ENCODE results near the gene RAB40B. TPM values are rescaled to one million over a fixed set of nuclear protein-coding genes. Genes with fewer than 3 reads are reported as not detected.

RAB40B gene
- total and polyA plus RNA-seq, 2 of the 4 experiments (the other 2 are of a cell fraction), result 14.9 to 20.0 TPM

- TF ChIP-seq FOS (IDR thresholded peaks at IDR 0.05; ENCODE audit: low read depth, low read length), result no peak
- TF ChIP-seq CHD1 (IDR thresholded peaks at IDR 0.05; ENCODE audit: low read depth, low read length), result no peak
Observed at GRCh38 chr17:82696916-82697807, 1.3 kb downstream of the RAB40B start (continued).

DNA sequence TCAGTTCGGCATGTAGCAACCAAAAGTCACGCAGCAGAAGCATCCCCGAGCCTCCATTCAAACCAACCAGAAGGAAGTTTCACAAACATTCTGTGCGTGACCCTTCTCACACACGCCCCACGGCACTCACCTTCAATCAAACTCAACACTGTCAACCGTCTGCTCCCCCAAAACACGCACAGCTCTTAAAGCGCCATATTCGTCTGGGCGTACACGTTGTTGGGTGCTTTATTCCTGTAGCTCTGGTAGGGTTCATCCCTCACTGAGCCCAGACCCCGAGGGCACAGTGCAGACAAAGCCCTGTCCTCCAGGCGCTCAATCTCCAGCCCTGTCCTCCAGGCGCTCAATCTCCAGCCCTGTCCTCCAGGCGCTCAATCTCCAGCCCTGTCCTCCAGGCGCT, 2.2 kb downstream of the RAB40B start:
- TF ChIP-seq CEBPB (IDR thresholded peaks at IDR 0.05; ENCODE audit: low read depth, low read length), result no peak
- TF ChIP-seq, protein P1, sequence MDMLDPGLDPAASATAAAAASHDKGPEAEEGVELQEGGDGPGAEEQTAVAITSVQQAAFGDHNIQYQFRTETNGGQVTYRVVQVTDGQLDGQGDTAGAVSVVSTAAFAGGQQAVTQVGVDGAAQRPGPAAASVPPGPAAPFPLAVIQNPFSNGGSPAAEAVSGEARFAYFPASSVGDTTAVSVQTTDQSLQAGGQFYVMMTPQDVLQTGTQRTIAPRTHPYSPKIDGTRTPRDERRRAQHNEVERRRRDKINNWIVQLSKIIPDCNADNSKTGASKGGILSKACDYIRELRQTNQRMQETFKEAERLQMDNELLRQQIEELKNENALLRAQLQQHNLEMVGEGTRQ (IDR thresholded peaks at IDR 0.05; ENCODE audit: low read depth, low read length), result no peak
- TF ChIP-seq MAFK (IDR thresholded peaks at IDR 0.05; ENCODE audit: low read depth, low read length), result no peak
- no peak for TF ChIP-seq SMC3 (IDR thresholded peaks at IDR 0.05; ENCODE audit: low read depth, low read length)
- TF ChIP-seq CTCF (conservative IDR thresholded peaks at IDR 0.05; ENCODE audit: low read depth, low read length), result no peak
- TF ChIP-seq MXI1 (IDR thresholded peaks at IDR 0.05; ENCODE audit: borderline replicate concordance, low read depth, low read length), result no peak
- Histone ChIP-seq H2AK5ac (ENCODE audit: low read depth, low read length) (no peak overlapping the region), H4K8ac (ENCODE audit: low read depth in 2 of 2, low read length in 2 of 2) (no peak overlapping the region), H2BK120ac (ENCODE audit: low read depth, low read length) (no peak overlapping the region), H3K27ac (ENCODE audit: insufficient read depth, low read length) (no peak overlapping the region), H3K56ac (ENCODE audit: extremely low read depth, insufficient read depth, low read length) (no peak overlapping the region), H2BK5ac (ENCODE audit: low read depth, low read length, poor library complexity, severe bottlenecking) (no peak overlapping the region), H2BK20ac (ENCODE audit: low read depth, low read length) (no peak overlapping the region), H4K91ac (ENCODE audit: insufficient read depth, low read depth, low read length) (no peak overlapping the region), H3K27me3 (ENCODE audit: control insufficient read depth, insufficient read depth, low read length) (peaks cover 2% of the 10 kb centered on the region; the same call in 1 of the 2 replicates), H3K79me1 (ENCODE audit: low read depth in 1 of 2, low read length in 2 of 2) (peaks cover 0 to 7% of the 10 kb centered on the region in 2 experiments; a peak in 2 of 4 replicates), H2AK9ac (replicated peaks; ENCODE audit: low read depth, low read length, poor library complexity) (no peak overlapping the region), H2AFZ (replicated peaks; ENCODE audit: low read length, poor library complexity) (no peak overlapping the region), H3K36me3 (ENCODE audit: control insufficient read depth, insufficient read depth, low read length) (no peaks in the 10 kb centered on the region; the same call in 1 of the 2 replicates), H3K4me2 (ENCODE audit: low read depth, low read length) (no peak overlapping the region), H3K9me1 (ENCODE audit: insufficient read depth, low read length) (peaks cover 5% of the 10 kb centered on the region), H3K9ac (ENCODE audit: low read depth, low read length) (no peak overlapping the region), H4K5ac (ENCODE audit: low read depth, low read length) (no peak overlapping the region), H3K4ac (ENCODE audit: low read depth, low read length) (no peak overlapping the region), H3K9me3 (ENCODE audit: control insufficient read depth, insufficient read depth, low read length) (peaks cover 2% of the 10 kb centered on the region), H3K23ac (ENCODE audit: low read depth, low read length) (no peak overlapping the region), H3K18ac (ENCODE audit: low read depth, low read length) (no peak overlapping the region), H4K20me1 (ENCODE audit: insufficient read depth, low read length) (no peaks in the 10 kb centered on the region; the same call in 1 of the 2 replicates), H2BK15ac (ENCODE audit: low read depth, low read length) (no peak overlapping the region), H3K4me3 (ENCODE audit: insufficient read depth, low read depth, low read length) (no peak overlapping the region), H3K14ac (replicated peaks; ENCODE audit: low read depth, low read length) (no peak overlapping the region), H3K4me1 (ENCODE audit: control insufficient read depth, insufficient read depth, low read length) (peaks cover 6% of the 10 kb centered on the region; the same call in 1 of the 2 replicates)
- 91% methylated on average over 11 of the region's 17 CpGs; no CpG with 5 or more reads in 1 of the 2 experiments for WGBS, 2 experiments (ENCODE audit: extremely low coverage in 2 of 2, insufficient read length in 1 of 2)
- BruUV-seq (replicated peaks), result no TSS peak
- DNase-seq (no peak), ATAC-seq (ENCODE audit: low read depth) (no peak)
- CTCF ChIA-PET, result no interaction called here
- in situ Hi-C loops (cut with MboI; ENCODE audit: low sequenced_read_pairs), result no loop called here
- POLR2A ChIA-PET (ENCODE audit: unreplicated experiment), result no interaction called here
- dilution Hi-C loops (cut with HindIII; ENCODE audit: low sequenced_read_pairs, unreplicated experiment), result no loop called here
- intact Hi-C loops (cut with micrococcal nuclease), result no loop called here
